HG02973 (cell line): ENCODE results near the gene FOXO1.
A peak's percentile ranks its signal among the peaks of the same experiment; 100 is the strongest.

Experiments
- ATAC-seq: cut with Tn5 transposase; IDR thresholded peaks from one replicate; pipeline ENCODE4 v1.9.1; 2021; ENCODE audit warnings: moderate library complexity; ENCODE audit not compliant: unreplicated experiment

Gene FOXO1

GRCh38 chr13:40517486-40518480, 148.7 kb downstream of the FOXO1 start:
- ATAC-seq: peak; percentile 70

DNA sequence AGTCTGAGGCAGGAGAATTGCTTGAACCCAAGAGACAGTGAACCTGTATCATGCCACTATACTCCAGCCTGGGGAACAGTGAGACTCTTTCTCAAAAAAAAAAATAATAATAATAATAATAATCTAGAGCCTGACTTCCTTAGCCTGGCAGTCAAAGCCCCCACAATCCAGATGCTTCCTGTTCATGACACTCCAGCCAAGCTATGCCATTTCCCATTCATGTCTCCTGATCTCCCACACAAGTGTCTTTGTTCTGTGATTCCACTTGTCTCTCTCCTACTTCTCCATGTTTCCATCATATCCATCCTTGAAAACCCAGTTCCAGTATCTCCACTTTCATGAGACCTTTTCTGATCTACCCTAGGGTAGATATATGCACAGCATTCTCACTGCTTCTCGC, 150.7 kb downstream of the FOXO1 start:
- ATAC-seq: no peak

DNA sequence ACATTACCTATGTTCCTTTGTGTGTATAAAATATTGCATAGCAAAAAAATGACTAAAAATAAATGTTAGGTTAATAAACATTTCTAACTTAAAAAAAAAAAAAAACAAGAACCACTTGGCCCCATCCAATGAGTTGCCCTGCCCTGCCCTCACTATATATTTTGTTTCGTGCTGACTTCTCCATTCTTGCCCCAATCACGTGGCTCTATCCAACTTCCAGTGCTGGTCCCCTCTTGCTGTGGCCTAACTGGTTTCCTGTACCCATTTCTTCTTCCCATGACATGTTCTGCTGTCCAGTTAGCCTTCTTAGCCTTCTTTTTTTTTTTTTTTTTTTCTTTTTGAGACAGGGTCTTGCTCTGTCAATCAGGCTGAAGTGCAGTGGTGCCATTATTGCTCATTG, 151.6 kb downstream of the FOXO1 start:
- no peak for ATAC-seq

DNA sequence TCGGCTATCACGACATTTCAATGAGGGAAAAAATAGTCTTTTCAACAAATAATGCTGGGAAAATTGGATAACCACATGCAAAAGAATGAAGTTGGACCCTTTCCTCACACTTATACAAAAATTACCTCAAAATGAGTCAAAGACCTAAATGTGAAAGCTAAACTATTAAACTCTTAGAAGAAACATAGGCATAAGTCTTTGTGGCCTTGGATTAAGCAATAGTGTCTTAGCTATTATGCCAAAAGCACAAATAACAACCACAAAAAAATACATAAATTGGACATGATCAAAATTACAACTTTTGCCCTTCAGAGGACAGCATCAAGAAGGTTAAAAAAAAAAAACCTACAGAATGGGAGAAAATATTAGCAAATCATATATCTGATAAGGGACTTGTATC, 156.6 kb downstream of the FOXO1 start:
- no peak for ATAC-seq

- no peak for ATAC-seq
Measured at GRCh38 chr13:40508767-40509342, 157.6 kb downstream of the FOXO1 start.

DNA sequence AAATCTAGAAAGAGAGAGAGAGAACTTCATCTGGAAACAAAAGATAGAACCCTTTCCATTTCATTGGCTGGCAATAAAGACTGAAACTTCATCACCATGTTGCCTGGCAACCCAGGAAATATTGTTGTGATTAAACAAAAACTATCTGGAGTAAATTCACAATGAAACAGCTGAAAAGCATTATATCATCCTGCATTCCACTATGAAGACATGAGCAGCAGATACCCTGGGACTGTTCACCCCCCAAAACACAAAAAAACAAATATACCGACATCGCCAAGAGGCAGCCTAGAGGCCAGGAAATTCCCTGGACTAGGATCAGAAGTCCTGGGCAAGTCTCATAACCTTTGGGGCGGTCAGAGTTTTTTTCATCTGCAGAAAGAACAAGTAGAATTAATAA, 158.3 kb downstream of the FOXO1 start:
- no peak for ATAC-seq

DNA sequence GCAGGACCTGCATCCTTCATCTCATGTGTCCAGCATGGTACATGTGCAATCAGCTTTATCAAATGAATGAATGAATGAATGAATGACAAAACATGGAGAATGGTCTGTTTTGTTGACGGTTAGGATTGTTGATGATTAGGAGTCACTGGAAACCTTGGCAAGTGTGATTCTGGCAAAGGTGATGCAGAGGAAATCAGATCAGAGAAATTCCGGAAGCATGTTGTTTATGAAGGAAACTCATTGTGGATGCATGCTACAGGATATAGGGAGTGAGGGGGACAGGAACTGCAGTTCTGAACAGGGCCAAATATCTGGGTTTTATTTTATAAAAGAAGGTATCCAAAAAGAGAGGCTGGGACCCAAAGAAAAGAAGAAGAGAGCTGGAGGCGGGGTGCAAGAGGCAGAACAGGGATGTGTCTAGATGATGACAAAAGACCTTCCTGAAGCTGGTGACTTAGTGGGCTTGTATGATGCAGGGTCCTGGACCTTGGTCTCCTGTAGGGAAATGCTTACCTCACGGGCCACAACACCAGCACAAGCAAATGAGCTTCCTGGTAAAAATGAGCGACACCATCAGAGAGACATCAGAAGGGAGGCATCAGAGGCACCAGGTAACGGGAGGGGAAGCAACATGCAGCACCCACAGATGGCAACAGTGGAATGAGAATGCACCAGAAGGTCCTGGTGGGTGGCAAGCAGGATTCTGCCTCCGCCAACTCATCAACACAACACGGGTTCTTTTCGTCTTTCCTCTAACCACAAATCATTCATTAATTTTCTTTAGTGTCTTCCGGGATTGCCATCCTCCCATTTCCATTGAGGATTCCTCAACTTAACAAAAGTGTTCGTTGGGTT, 159.6 kb downstream of the FOXO1 start:
- no peak for ATAC-seq
